Activated CD8-positive, alpha-beta memory T cell treated with anti-CD3 and anti-CD28 coated beads, Interleukin-2, amount 50 U/mL, for 4 hours (primary cell): ENCODE measurements around the gene STAM.
A peak's percentile ranks its signal among the peaks of the same experiment; 100 is the strongest.
"Not testable (repeated sequence)": the region's sequence is repeated elsewhere in the genome, so short reads cannot be mapped to it uniquely, and the experiment has no call there.

ENCODE experiments used
- DNase-seq: peaks from one replicate; pipeline ENCODE4 v3.0.0-alpha.2; 2020

STAM gene

DNA sequence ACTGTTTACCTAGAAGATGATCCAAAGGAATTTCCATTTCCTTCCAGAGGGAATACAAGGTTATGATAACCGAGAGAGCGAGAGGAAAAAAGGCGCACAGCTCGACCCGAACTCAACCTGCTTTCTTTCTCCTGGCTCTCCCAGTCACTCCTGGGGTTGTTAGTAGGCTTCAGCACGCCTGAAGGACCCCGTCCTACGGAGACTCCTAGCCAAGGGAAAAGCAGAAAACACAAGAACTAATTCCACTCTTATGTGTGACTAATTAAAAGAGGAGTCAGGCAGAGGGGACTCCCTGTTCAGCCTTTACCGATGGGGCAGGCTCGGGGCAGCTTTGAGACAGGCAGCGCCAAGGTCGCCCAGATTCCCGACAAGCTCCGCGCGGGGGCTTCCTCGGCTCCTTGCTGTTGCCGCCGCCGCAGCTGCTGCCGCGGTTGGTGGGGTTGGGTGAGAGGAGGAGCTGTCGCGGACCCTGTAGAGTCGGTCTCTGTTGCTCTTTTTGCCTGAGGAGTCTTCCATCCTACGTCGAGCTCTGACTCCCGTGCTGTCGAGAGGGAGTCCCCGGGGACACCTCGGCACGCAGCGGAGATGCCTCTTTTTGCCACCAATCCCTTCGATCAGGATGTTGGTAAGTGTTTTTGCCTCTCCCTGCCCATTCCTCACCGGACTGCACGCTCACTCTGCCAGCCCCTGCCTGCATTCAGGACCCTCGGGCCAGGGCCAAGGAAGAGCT is at the start of gene STAM:
TSS of gene STAM (plus strand) at position 397 of the 730 bp plus-strand sequence. CDS start at position 586, 189 bp downstream.
- DNase-seq = peak; percentile 91

GRCh38 chr10:17597386-17597785 is 46.6 kb upstream of the STAM start:
- DNase-seq = no peak

- no peak for DNase-seq
Observed at GRCh38 chr10:17599089-17599488, 44.9 kb upstream of the STAM start.

DNA sequence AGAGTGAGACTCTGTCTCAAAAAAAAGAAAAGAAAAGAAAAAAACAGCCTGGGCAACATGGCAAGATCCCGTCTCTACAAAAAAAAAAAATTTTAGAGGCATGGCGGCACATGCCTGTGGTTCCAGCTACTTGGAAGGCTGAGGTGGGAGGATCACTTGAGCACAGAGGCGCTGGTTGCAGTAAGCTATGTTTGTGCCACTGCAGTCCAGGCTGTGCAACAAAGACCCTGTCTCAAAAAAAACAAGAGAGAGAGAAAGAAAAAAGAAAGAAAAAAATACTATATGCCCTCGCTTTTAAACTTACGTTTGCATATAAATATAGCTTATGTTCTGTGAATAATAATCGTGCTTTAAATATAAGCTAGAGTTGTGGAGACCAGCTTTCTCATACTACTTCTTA is 38.0 kb upstream of the STAM start:
- no peak for DNase-seq

- no peak for DNase-seq
Observed at GRCh38 chr10:17606547-17607040, 37.4 kb upstream of the STAM start.

GRCh38 chr10:17607060-17607459 is 36.9 kb upstream of the STAM start:
- DNase-seq = no peak

GRCh38 chr10:17607603-17608332 is 36.2 kb upstream of the STAM start:
- DNase-seq = no peak

DNA sequence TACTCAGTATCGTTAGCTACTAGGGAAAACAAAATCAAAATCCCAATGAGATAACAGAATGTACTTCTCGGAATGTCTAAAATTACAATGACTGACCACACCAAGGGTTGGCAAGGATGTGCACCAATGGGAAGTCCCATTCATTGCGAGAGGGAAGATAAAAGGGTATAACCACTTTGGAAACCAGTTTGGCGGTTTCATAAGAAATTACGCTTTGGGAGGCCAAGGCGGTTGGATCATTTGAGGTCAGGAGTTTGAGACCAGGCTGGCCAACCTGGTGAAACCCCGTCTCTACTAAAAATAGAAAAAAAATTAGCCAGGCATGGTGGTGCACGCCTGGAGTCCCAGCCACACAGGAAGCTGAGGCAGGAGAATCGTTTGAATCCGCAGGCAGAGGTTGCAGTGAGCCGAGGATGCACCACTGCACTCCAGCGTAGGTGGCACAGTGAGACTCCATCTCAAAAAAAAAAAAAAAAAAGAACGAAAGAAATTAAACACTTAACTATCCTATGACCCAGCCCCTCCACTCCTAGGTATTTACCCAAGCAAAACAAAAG is 34.4 kb upstream of the STAM start:
- no peak for DNase-seq

- peak; percentile 29 for DNase-seq
Observed at GRCh38 chr10:17616403-17617030, 27.4 kb upstream of the STAM start.

DNA sequence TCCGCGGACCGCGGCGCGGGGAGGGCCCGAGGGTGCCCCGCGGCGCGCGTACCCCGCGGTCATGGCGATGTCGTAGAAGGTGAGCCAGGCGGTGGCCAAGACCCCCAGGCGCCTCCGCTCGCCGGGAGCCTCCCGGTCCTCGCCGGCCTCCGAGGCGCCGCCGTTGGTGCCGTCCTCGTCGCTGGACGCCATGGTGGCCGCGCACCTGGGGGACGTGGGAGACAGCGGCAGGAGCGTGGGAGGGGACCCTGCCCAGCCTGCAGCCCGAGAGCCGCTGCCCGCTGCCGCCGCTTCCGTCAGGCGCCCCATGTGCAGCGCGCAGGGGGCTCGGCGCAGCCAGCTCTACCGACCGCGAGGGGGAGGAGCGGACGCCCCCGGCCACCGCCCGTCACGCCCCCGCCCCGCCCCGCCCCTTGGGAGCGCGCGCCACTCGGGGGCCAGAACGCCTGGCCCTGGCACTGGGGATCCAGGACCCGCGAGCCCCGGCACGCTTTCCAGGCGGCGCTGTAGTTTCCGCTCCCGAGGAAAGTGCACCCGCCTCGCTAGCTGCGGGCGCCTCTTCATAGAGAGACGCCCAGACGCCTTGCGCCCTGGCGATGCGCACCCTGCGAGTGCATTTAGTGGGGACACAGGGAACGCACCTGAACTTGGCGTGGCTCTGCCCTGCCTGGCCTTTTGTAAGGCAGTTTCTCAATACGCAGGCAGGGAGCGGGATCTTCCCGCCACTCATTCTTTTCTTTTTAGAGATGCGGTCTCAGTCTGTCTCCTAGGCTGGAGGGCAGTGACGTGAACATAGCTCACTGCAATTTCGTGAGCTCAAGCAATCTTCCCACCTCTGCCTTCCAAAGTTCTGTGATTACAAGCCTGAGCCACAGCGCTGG is 26.7 kb upstream of the STAM start, which contains the start of gene HACD1:
TSS of gene HACD1 (minus strand) at position 344 of the 881 bp plus-strand sequence. CDS start at position 309, 35 bp downstream.
- peak; percentile 53 for DNase-seq

DNA sequence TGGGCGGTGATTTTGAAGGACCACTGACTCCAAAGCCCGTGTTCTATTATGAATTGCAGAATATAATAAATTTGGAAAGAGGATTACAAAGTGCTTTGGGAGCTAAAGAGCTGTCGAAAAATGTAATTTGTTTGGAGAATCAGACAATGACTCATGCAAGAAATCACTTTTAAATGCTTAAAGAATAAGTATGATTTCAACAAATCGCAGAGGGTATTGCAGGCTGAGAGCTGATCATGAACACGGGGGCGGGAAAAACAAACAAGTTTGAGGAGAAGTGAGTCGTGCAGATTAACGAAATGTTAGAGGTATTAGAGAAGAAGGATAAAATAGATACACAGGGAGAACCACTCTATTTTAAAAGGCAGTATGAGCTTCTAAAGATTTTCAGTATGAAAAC is 21.9 kb upstream of the STAM start:
- DNase-seq = no peak

DNA sequence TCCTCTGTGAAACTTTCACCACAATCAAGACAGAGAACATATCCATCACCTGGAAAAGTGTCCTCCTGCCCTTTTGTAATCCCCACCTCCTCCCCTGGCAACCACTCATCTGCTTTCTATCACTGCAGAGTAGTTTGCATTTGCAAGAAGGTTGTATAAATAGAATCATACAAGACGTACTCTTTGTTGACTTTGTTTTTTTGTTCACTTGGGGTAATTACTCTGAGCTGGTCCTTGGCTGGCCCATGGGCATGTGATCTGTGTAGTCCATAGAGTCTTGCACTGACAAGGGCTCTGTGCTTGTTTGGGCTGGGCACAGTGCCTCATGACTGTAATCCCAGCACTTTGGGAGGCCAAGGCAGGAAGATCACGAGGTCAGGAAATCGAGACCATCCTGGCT is 19.0 kb upstream of the STAM start:
- DNase-seq = no peak

- no peak for DNase-seq
Observed at GRCh38 chr10:17626656-17627055, 17.3 kb upstream of the STAM start.

- not testable (repeated sequence) for DNase-seq
Observed at GRCh38 chr10:17632590-17632989, 11.4 kb upstream of the STAM start.

DNA sequence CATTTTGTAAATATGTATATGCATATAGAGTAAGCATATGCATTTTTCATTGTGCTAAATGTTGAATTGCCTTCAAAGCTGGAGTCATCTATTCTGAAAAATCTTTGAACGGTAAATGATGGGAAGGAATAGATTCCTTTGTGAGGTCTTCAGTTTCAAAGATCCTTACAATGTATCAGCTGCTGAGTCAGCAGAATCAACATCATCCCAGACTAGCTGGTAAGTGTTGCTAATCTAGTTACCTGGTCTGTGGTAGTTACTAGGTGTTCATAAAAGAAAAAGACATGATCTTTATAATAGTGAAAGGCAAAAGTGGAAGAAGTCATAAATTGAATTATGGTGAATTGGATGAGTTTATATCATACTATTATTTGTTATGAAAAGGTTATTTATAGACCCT is 10.6 kb upstream of the STAM start:
- no peak for DNase-seq

DNA sequence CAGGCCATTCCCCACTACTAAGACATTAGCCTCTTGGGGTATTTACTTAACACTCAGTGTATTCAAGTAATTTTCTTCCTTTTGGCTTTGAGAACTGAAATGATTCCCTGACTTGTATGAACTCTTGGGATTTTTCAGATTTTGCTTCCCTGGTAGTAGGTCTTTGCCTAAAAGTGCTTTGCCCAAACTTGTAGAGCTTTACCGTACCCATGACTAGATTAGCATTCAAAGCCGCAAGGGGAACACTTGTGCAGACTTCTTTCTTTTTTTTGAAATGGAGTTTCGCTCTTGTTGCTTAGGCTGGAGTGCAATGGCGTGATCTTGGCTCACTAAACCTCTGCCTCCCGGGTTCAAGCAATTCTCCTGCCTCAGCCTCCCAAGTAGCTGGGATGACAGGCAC is 6.1 kb upstream of the STAM start:
- DNase-seq = no peak

DNA sequence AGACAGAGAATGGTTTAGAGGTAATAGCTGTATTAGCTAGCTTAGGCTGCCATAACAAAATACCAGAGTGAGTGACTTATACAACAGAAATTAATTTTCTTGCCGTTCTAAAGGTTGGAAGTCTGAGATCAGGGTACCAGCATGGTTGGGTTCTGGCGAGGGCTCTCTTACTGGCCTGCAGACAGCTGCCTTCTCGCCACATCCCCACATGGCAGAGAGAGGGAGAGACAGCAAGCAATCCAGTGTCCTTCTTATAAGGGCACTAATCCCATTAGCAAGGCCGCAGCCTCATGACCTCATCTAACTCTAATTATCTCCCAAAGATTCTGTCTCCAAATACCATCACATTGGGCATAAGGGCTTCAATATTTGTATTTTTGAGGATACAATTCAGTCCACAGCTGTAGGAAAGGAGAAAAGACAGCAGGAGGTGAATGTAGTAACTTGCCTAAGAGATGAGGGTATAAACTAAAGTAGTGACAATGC is 3.6 kb upstream of the STAM start:
- DNase-seq = no peak

- no peak for DNase-seq
Observed at GRCh38 chr10:17643339-17643754, 604 bp upstream of the STAM start.

- no peak for DNase-seq
Observed at GRCh38 chr10:17644485-17644943, 563 bp downstream of the STAM start.

- no peak for DNase-seq
Observed at GRCh38 chr10:17645621-17646345, 1.8 kb downstream of the STAM start.

- no peak for DNase-seq
Observed at GRCh38 chr10:17647326-17647725, 3.4 kb downstream of the STAM start.
